HepG2 (cell line): ENCODE measurements around the gene NPB. TPM values are rescaled to one million over a fixed set of nuclear protein-coding genes. Genes with fewer than 3 reads are reported as not detected.
A peak's percentile ranks its signal among the peaks of the same experiment; 100 is the strongest.

Source experiments
- ATM ChIP-seq: fragments of 450-650 bp; IDR thresholded peaks from 2 replicates; pipeline ENCODE4 v1.7.1; 2017; ENCODE audit warnings: mild to moderate bottlenecking, borderline replicate concordance
- CHD4 ChIP-seq: fragments of 200-600 bp; sonication (generic); IDR thresholded peaks from 2 replicates; pipeline ENCODE4 v1.7.0; 2017; ENCODE audit warnings: mild to moderate bottlenecking, low read length, borderline replicate concordance
- DR1 ChIP-seq: sonication (generic); formaldehyde crosslinking; IDR thresholded peaks from 2 replicates; pipeline ENCODE4 v1.8.0; 2021; ENCODE audit warnings: mild to moderate bottlenecking, missing genetic modification reagents, inconsistent platforms
- EED ChIP-seq: sonication (generic); formaldehyde crosslinking; IDR thresholded peaks from 2 replicates; pipeline ENCODE4 v1.5.0; 2020; ENCODE audit warnings: mild to moderate bottlenecking, missing genetic modification reagents
- FOXK1 ChIP-seq: sonication (generic); formaldehyde crosslinking; IDR thresholded peaks from 2 replicates; pipeline ENCODE4 v1.4.0; 2020; ENCODE audit warnings: low read depth, missing genetic modification reagents, borderline replicate concordance
- GABPB1 ChIP-seq: IDR thresholded peaks from 2 replicates; pipeline ENCODE4 v1.6.1; 2016; ENCODE audit warnings: mild to moderate bottlenecking, missing genetic modification reagents, moderate library complexity, missing compliant biosample characterization
- GATAD2A ChIP-seq: IDR thresholded peaks from 2 replicates; pipeline ENCODE4 v1.6.1; 2016
- HCFC1 ChIP-seq: fragments of 150-350 bp; IDR thresholded peaks from 2 replicates; pipeline ENCODE4 v1.6.1; 2014; ENCODE audit warnings: low read depth, low read length
- HNRNPK ChIP-seq: fragments of 200-400 bp; formaldehyde crosslinking; IDR thresholded peaks from 2 replicates; pipeline ENCODE4 v1.6.1; 2018; ENCODE audit warnings: low read length, low read depth, moderate library complexity, mild to moderate bottlenecking; ENCODE audit not compliant: poor library complexity, severe bottlenecking
- MAFK ChIP-seq, 2 experiments: IDR thresholded peaks in 1 of 2; conservative IDR thresholded peaks in 1 of 2; 2 replicates each; pipeline ENCODE4 v1.6.1; 2011; ENCODE audit warnings: improper control_type of control experiment in 2 of 2, low read length in 2 of 2
- PHF21A ChIP-seq: sonication (generic); formaldehyde crosslinking; IDR thresholded peaks from 2 replicates; pipeline ENCODE4 v1.5.0; 2020; ENCODE audit warnings: mild to moderate bottlenecking, missing genetic modification reagents
- PPARG ChIP-seq: conservative IDR thresholded peaks from 2 replicates; pipeline ENCODE4 v1.6.1; 2016; ENCODE audit warnings: missing biosample characterization, missing genetic modification reagents
- RARG ChIP-seq: sonication (generic); formaldehyde crosslinking; IDR thresholded peaks from 2 replicates; pipeline ENCODE4 v1.4.0; 2020; ENCODE audit warnings: low read depth, mild to moderate bottlenecking, missing genetic modification reagents
- RFXANK ChIP-seq: IDR thresholded peaks from 2 replicates; pipeline ENCODE4 v1.6.1; 2016
- RFXAP ChIP-seq: sonication (generic); formaldehyde crosslinking; IDR thresholded peaks from 2 replicates; pipeline ENCODE4 v1.4.0; 2020; ENCODE audit warnings: missing genetic modification reagents, borderline replicate concordance
- SYNCRIP ChIP-seq: fragments of 200-400 bp; formaldehyde crosslinking; IDR thresholded peaks from 2 replicates; pipeline ENCODE4 v1.6.1; 2018; ENCODE audit warnings: mild to moderate bottlenecking, low read depth, low read length; ENCODE audit not compliant: insufficient read depth
- ZBTB42 ChIP-seq: sonication (generic); formaldehyde crosslinking; IDR thresholded peaks from 2 replicates; pipeline ENCODE4 v1.5.0; 2020; ENCODE audit warnings: mild to moderate bottlenecking, missing genetic modification reagents
- ZNF256 ChIP-seq: sonication (generic); formaldehyde crosslinking; conservative IDR thresholded peaks from 2 replicates; pipeline ENCODE4 v1.4.0; 2020; ENCODE audit warnings: missing genetic modification reagents
- ZNF430 ChIP-seq: sonication (generic); formaldehyde crosslinking; IDR thresholded peaks from 2 replicates; pipeline ENCODE4 v1.9.0; 2021; ENCODE audit warnings: mild to moderate bottlenecking, missing genetic modification reagents
- ZNF558 ChIP-seq: sonication (generic); formaldehyde crosslinking; IDR thresholded peaks from 2 replicates; pipeline ENCODE4 v1.9.0; 2022; ENCODE audit warnings: mild to moderate bottlenecking, missing genetic modification reagents, borderline replicate concordance
- ZNF607 ChIP-seq: sonication (generic); formaldehyde crosslinking; IDR thresholded peaks from 2 replicates; pipeline ENCODE4 v1.5.1; 2020; ENCODE audit warnings: missing genetic modification reagents, mild to moderate bottlenecking, borderline replicate concordance
- ZNF670 ChIP-seq: sonication (generic); formaldehyde crosslinking; IDR thresholded peaks from 2 replicates; pipeline ENCODE4 v1.8.0; 2022; ENCODE audit warnings: mild to moderate bottlenecking, missing genetic modification reagents, borderline replicate concordance
- ZSCAN12 ChIP-seq: sonication (generic); formaldehyde crosslinking; IDR thresholded peaks from 2 replicates; pipeline ENCODE4 v1.9.0; 2021; ENCODE audit warnings: mild to moderate bottlenecking, missing genetic modification reagents
- ZSCAN30 ChIP-seq: sonication (generic); formaldehyde crosslinking; IDR thresholded peaks from 2 replicates; pipeline ENCODE4 v1.5.0; 2020; ENCODE audit warnings: mild to moderate bottlenecking, missing genetic modification reagents
- polyA plus RNA-seq, 8 experiments: library from polyadenylated mRNA; depleted of rRNA in 3 of 8; stranded (reverse) in 7 of 8; unstranded in 1 of 8; fragments of >200 nt; fragmentation: Illumina TruSeq in 4 of 8; extraction: Trizol in 4 of 8; gene quantifications; 2 replicates each; pipeline versions ENCODE4 v1.2.1 to v1.2.3, GENCODE V29; 2011 to 2016; ENCODE audit warnings: low read depth in 4 of 8, missing spikeins in 1 of 8, mixed read lengths in 1 of 8; ENCODE audit not compliant: insufficient read depth in 1 of 8
- total RNA-seq, 5 experiments: library from RNA; depleted of rRNA; stranded (reverse); fragments of >200 nt; fragmentation: Illumina TruSeq; extraction: Trizol; gene quantifications; 2 replicates each; pipeline ENCODE4 v1.2.3, GENCODE V29; 2016; ENCODE audit warnings: low read depth in 1 of 5
- TF ChIP-seq, protein P1 (sequence below): IDR thresholded peaks from 2 replicates; pipeline ENCODE4 v1.6.1; 2012; ENCODE audit warnings: inconsistent platforms
- TF ChIP-seq, protein P2 (sequence below): sonication (generic); formaldehyde crosslinking; IDR thresholded peaks from 2 replicates; pipeline ENCODE4 v1.4.0; 2020; ENCODE audit warnings: missing genetic modification reagents, borderline replicate concordance
- TF ChIP-seq, protein P3 (sequence below): sonication (generic); IDR thresholded peaks from 2 replicates; pipeline ENCODE4 v1.6.1; 2016; ENCODE audit warnings: low read depth, borderline replicate concordance

Gene NPB
- total and polyA plus RNA-seq, 2 of the 13 experiments (the other 11 are each of a cell fraction or from before 2014, with no cell fraction given) = 0.11 to 0.93 TPM

DNA sequence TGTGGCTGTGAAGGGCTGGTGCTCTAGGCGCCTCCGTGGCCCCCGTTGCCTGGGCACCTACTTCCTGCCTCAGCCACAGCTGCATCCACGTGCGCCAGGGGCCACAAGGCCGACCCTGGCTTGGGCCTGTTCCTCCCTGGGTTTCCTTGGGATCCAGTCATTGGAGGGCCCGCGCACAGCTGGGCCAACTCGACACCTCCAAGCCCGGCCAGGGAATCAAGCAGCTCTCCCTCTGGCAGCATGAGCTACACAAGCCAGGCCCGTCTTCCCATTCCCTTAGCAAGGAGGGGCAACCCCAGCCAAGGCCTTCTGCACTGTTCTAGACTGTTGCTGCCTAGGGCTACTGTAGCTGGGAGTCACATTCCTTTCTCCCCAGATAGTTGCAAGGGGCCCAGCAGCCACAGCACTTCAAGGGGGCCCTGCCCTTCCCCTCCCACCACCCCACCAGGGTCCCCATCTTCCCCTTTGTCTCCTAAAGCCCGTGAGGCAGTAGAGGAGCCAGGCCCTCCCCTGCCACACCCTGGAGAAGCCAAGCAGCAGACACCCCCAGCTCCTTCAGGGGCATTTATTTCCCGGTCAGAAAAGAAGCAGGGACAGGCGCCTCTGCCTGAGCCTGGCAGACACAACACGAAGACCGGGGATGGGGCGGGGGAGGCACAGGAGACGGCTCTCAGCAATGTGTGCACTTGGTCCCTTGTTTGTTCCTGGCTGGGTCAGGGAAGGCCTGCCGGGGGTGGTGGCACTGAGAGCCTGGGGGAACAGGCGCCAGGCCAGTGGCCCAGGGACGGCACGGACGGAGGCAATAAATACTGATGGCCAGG is 34.7 kb upstream of the NPB start (continued):
- TF ChIP-seq ZNF670 (CRISPR knock-in tag) (peak; percentile 84), ZNF558 (CRISPR knock-in tag) (no peak; the same call in 1 of the 2 replicates), RARG (no peak), ZSCAN12 (CRISPR knock-in tag) (no peak), MAFK (conservative IDR thresholded peaks at IDR 0.05 in 1 of 2, IDR thresholded peaks at IDR 0.05 in 1 of 2; ENCODE audit: low read length in 2 of 2) (no peak), GATAD2A (CRISPR knock-in tag) (no peak), ZNF256 (CRISPR knock-in tag) (peak; percentile 91; the same call in 1 of the 2 replicates), ZNF430 (CRISPR knock-in tag) (peak; percentile 65), ZBTB42 (CRISPR knock-in tag) (0 out of 2 replicates have a peak, but pooled peaks have one; percentile 25), HNRNPK (peak; percentile 69), HCFC1 (no peak), DR1 (CRISPR knock-in tag) (peak; percentile 17), PPARG (CRISPR knock-in tag) (no peak), ATM (no peak), ZSCAN30 (CRISPR knock-in tag) (no peak), RFXANK (CRISPR knock-in tag) (no peak), FOXK1 (CRISPR knock-in tag) (no peak; the same call in 1 of the 2 replicates), GABPB1 (CRISPR knock-in tag) (peak; percentile 56; the same call in 1 of the 2 replicates), EED (CRISPR knock-in tag) (no peak), SYNCRIP (no peak), ZNF607 (CRISPR knock-in tag) (no peak), RFXAP (peak; percentile 21; the same call in 1 of the 2 replicates), CHD4 (no peak), PHF21A (no peak)
- TF ChIP-seq, protein P1, sequence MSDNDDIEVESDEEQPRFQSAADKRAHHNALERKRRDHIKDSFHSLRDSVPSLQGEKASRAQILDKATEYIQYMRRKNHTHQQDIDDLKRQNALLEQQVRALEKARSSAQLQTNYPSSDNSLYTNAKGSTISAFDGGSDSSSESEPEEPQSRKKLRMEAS = no peak
- TF ChIP-seq, protein P2, sequence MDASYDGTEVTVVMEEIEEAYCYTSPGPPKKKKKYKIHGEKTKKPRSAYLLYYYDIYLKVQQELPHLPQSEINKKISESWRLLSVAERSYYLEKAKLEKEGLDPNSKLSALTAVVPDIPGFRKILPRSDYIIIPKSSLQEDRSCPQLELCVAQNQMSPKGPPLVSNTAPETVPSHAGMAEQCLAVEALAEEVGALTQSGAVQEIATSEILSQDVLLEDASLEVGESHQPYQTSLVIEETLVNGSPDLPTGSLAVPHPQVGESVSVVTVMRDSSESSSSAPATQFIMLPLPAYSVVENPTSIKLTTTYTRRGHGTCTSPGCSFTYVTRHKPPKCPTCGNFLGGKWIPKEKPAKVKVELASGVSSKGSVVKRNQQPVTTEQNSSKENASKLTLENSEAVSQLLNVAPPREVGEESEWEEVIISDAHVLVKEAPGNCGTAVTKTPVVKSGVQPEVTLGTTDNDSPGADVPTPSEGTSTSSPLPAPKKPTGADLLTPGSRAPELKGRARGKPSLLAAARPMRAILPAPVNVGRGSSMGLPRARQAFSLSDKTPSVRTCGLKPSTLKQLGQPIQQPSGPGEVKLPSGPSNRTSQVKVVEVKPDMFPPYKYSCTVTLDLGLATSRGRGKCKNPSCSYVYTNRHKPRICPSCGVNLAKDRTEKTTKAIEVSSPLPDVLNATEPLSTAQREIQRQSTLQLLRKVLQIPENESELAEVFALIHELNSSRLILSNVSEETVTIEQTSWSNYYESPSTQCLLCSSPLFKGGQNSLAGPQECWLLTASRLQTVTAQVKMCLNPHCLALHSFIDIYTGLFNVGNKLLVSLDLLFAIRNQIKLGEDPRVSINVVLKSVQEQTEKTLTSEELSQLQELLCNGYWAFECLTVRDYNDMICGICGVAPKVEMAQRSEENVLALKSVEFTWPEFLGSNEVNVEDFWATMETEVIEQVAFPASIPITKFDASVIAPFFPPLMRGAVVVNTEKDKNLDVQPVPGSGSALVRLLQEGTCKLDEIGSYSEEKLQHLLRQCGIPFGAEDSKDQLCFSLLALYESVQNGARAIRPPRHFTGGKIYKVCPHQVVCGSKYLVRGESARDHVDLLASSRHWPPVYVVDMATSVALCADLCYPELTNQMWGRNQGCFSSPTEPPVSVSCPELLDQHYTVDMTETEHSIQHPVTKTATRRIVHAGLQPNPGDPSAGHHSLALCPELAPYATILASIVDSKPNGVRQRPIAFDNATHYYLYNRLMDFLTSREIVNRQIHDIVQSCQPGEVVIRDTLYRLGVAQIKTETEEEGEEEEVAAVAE (CRISPR knock-in tag) = no peak
- TF ChIP-seq, protein P3, sequence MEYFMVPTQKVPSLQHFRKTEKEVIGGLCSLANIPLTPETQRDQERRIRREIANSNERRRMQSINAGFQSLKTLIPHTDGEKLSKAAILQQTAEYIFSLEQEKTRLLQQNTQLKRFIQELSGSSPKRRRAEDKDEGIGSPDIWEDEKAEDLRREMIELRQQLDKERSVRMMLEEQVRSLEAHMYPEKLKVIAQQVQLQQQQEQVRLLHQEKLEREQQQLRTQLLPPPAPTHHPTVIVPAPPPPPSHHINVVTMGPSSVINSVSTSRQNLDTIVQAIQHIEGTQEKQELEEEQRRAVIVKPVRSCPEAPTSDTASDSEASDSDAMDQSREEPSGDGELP = no peak
